Glutamatergic neuron (in vitro differentiated cells): ENCODE measurements around the gene VSIG8. TPM values are rescaled to one million over a fixed set of nuclear protein-coding genes. Genes with fewer than 3 reads are reported as not detected.

Experiments used
- DNase-seq: peaks from one replicate; pipeline ENCODE4 v3.0.0; 2022
- H3K27ac Mint-ChIP-seq: one replicate; pipeline ENCODE4 v1.8.0; 2020; ENCODE audit warnings: mild to moderate bottlenecking, mixed read lengths, inconsistent platforms; ENCODE audit not compliant: unreplicated experiment
- H3K27me3 Mint-ChIP-seq: one replicate; pipeline ENCODE4 v1.8.0; 2020; ENCODE audit warnings: mild to moderate bottlenecking, moderate library complexity, mixed read lengths, inconsistent platforms; ENCODE audit not compliant: unreplicated experiment
- H3K36me3 Mint-ChIP-seq: one replicate; pipeline ENCODE4 v1.8.0; 2020; ENCODE audit warnings: mild to moderate bottlenecking, mixed read lengths, inconsistent platforms; ENCODE audit not compliant: unreplicated experiment
- H3K4me1 Mint-ChIP-seq: one replicate; pipeline ENCODE4 v1.8.0; 2020; ENCODE audit warnings: mild to moderate bottlenecking, low read depth, mixed read lengths, inconsistent platforms; ENCODE audit not compliant: unreplicated experiment
- H3K4me3 Mint-ChIP-seq: one replicate; pipeline ENCODE4 v1.8.0; 2020; ENCODE audit warnings: mild to moderate bottlenecking, mixed read lengths, inconsistent platforms; ENCODE audit not compliant: unreplicated experiment
- H3K9me3 Mint-ChIP-seq: one replicate; pipeline ENCODE4 v1.8.0; 2020; ENCODE audit warnings: mild to moderate bottlenecking, moderate library complexity, mixed read lengths, inconsistent platforms; ENCODE audit not compliant: unreplicated experiment
- total RNA-seq: library from RNA; stranded (reverse); fragmentation: NEBNext Ultra II Directional; extraction: Animal tissue kit (Norgen Biotek cat#: 25700); gene quantifications from one replicate; pipeline ENCODE4 v1.2.1, GENCODE V29; 2021; ENCODE audit not compliant: unreplicated experiment
- TF ChIP-seq, protein P1 (sequence below): fragments of 200-600 bp; sonication (generic); IDR thresholded peaks from one replicate; pipeline ENCODE4 v1.5.0; 2021; ENCODE audit not compliant: partially characterized antibody, unreplicated experiment

VSIG8 gene
- total RNA-seq, 1 donor from 2014 or later, result not detected

DNA sequence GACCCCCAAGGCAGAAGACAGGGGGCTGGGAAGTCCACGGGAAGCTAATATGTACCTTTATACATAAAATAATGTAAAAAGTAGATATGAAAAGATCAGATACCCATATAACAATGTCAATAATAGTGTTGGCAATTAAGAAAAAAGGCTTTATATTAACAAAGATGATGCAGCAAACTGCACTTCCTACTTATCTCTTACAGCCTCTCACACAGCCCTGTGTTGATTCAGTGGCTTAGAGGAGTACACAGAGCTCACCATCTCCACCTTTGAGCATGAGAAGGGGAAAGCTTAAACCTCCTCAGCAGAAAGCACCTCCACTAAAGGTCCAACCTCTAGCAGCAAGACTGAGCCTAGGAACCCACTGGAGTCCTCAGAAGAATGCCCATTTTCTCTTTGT, 7.2 kb upstream of the VSIG8 start:
- no peak overlapping the region for H3K4me3 Mint-ChIP-seq
- H3K27ac Mint-ChIP-seq, result no peak overlapping the region
- DNase-seq, result no peak
- H3K9me3 Mint-ChIP-seq, result no peaks in the 10 kb centered on the region
- peaks cover 8% of the 10 kb centered on the region for H3K27me3 Mint-ChIP-seq
- TF ChIP-seq, protein P1, sequence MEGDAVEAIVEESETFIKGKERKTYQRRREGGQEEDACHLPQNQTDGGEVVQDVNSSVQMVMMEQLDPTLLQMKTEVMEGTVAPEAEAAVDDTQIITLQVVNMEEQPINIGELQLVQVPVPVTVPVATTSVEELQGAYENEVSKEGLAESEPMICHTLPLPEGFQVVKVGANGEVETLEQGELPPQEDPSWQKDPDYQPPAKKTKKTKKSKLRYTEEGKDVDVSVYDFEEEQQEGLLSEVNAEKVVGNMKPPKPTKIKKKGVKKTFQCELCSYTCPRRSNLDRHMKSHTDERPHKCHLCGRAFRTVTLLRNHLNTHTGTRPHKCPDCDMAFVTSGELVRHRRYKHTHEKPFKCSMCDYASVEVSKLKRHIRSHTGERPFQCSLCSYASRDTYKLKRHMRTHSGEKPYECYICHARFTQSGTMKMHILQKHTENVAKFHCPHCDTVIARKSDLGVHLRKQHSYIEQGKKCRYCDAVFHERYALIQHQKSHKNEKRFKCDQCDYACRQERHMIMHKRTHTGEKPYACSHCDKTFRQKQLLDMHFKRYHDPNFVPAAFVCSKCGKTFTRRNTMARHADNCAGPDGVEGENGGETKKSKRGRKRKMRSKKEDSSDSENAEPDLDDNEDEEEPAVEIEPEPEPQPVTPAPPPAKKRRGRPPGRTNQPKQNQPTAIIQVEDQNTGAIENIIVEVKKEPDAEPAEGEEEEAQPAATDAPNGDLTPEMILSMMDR, result no peak
- no peaks in the 10 kb centered on the region for H3K36me3 Mint-ChIP-seq
- H3K4me1 Mint-ChIP-seq, result peaks cover 5% of the 10 kb centered on the region

- Mint-ChIP-seq H3K4me1 (peaks cover 5% of the 10 kb centered on the region), H3K27me3 (peaks cover 8% of the 10 kb centered on the region), H3K27ac (no peak overlapping the region), H3K4me3 (no peak overlapping the region), H3K36me3 (no peaks in the 10 kb centered on the region), H3K9me3 (peaks cover 1% of the 10 kb centered on the region)
- DNase-seq, result no peak
- TF ChIP-seq, protein P1, result no peak
Observed at GRCh38 chr1:159869173-159869572, 6.7 kb upstream of the VSIG8 start.

GRCh38 chr1:159868766-159869165, 6.3 kb upstream of the VSIG8 start:
- H3K36me3 Mint-ChIP-seq, result no peaks in the 10 kb centered on the region
- no peak overlapping the region for H3K4me3 Mint-ChIP-seq
- DNase-seq, result no peak
- H3K27me3 Mint-ChIP-seq, result peaks cover 8% of the 10 kb centered on the region
- TF ChIP-seq, protein P1, result no peak
- peaks cover 5% of the 10 kb centered on the region for H3K4me1 Mint-ChIP-seq
- peaks cover 2% of the 10 kb centered on the region for H3K9me3 Mint-ChIP-seq
- no peak overlapping the region for H3K27ac Mint-ChIP-seq

DNA sequence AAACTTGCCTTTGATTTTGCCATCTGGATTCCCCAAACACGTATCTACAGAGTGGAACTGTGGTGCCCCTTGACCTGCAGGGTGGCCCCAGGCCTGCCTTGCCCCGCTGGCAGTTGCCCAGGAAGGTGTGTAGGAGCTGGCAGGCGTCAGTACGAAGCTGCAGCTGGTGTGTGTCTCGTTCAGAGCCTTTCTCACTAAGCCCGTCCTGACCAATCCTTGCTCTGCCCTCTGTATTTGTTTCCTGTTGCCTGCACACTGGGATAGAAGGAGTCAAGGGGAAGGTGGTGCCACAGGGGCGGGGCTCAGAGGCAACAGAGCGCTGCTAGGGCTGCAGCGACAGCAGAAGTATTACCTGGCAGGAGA, 5.2 kb upstream of the VSIG8 start:
- H3K4me1 Mint-ChIP-seq, result peaks cover 5% of the 10 kb centered on the region
- no peak overlapping the region for H3K4me3 Mint-ChIP-seq
- H3K36me3 Mint-ChIP-seq, result no peaks in the 10 kb centered on the region
- no peak overlapping the region for H3K27ac Mint-ChIP-seq
- DNase-seq, result no peak
- peaks cover 8% of the 10 kb centered on the region for H3K27me3 Mint-ChIP-seq
- TF ChIP-seq, protein P1, result no peak
- peaks cover 2% of the 10 kb centered on the region for H3K9me3 Mint-ChIP-seq

DNA sequence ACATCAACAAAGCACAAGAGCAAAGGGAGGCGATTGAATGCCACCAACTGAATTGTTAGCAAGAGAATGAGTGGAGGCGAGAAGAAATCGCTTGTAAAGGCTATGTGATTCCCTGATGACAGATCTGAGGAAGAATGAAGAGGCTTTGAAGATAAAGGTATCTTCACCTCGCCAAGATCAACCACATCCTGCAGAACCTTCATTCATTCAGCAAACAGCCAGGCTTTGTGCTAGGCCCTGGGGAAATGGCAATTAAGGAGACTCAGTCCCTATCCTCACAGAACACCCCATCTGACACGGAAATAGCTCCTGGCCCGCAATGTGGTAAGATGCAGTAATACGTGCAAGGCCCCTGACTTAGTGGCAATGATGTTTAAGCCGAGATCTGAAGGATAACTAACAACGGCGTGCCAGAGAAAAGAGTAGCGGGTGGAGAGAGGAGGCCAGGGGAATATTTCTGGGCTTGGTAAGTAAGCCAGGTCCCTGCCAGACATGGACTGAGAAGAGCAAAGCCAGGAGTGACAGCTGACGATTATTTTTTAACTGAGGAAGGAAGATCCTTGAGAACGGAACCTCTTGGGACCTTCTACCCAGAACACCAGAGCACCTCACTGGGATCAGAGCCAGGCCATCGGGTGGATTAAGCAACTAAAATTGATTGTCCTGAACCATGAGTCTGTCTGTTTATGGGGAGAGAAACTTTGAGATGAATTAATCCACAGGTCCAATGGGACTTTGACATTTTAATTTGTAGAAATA, 4.6 kb upstream of the VSIG8 start:
- Mint-ChIP-seq H3K9me3 (peaks cover 2% of the 10 kb centered on the region), H3K27ac (no peak overlapping the region), H3K4me3 (no peak overlapping the region), H3K36me3 (no peaks in the 10 kb centered on the region), H3K27me3 (peaks cover 8% of the 10 kb centered on the region), H3K4me1 (peaks cover 5% of the 10 kb centered on the region)
- DNase-seq, result no peak
- TF ChIP-seq, protein P1, result no peak
